Hematopoietic multipotent progenitor cell treated with erythropoietin and hydrocortisone succinate and interleukin-3 and kit ligand, for 15 days (in vitro differentiated cells): Measurements from ENCODE around the gene SLC27A3.
A peak's percentile ranks its signal among the peaks of the same experiment; 100 is the strongest.
"Not testable (repeated sequence)": the region's sequence is repeated elsewhere in the genome, so short reads cannot be mapped to it uniquely, and the experiment has no call there.

Experiments used
- DNase-seq: peaks from one replicate; pipeline ENCODE4 v3.0.0-alpha.2; 2015; ENCODE audit warnings: low spot score

SLC27A3 gene

DNA sequence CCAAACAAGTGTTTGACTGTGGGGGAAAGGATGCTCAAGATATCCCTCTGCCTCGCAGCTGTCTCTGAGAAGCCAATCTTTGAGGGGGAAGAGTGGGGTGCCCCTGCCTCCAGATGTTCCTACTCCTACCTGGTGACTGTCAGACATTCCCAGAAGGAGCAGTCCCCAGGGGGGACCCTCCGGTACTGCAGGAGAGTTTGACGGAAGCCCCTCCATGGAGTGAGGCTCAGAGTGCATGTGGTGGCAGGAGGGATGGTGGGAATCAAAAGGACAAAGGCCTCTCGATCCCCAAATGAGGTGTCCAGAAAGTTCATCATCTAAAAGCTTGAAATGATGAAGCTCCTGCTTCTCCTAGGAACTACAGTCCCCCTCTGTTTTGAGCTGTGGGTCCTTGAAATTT lies 5.3 kb downstream of the SLC27A3 start:
- DNase-seq: no peak

GRCh38 chr1:153782648-153783047 lies 7.4 kb downstream of the SLC27A3 start:
- DNase-seq: not testable (repeated sequence)

- DNase-seq: peak; percentile 92
These were observed 8.3 kb downstream of the SLC27A3 start for GRCh38 chr1:153783233-153784190.

DNA sequence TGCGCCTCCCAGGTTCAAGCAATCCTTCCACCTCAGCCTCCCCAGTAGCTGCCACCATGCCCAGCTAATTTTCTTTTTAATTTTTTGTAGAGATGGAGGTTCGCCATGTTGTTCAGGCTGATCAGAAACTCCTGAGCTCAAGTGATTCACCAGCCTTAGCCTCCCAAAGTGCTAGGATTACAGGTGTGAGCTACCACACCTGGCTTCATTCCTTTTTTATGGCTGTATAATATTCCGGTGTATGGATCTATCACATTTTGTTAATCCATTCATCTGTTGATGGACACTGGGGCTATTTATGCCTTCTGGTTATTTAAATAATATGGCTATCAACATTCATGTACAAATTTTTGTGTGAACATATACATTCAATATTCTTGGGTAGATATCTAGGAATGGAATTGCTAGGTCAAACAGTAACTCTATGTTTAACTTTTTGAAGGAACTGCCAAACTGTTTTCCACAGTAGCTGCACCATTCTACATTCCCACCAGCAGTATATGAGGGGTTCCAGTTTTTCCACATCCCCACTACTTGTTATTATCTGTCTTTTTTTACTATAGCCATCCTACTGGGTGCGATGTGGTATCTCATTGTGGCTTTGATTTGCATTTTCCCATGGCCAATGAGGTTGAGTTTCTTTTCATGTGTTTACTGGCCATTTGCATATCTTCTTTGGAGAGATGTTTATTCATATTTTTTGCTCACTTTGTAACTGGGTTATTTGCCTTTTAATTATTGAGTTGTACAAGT lies 11.0 kb downstream of the SLC27A3 start:
- DNase-seq: no peak

DNA sequence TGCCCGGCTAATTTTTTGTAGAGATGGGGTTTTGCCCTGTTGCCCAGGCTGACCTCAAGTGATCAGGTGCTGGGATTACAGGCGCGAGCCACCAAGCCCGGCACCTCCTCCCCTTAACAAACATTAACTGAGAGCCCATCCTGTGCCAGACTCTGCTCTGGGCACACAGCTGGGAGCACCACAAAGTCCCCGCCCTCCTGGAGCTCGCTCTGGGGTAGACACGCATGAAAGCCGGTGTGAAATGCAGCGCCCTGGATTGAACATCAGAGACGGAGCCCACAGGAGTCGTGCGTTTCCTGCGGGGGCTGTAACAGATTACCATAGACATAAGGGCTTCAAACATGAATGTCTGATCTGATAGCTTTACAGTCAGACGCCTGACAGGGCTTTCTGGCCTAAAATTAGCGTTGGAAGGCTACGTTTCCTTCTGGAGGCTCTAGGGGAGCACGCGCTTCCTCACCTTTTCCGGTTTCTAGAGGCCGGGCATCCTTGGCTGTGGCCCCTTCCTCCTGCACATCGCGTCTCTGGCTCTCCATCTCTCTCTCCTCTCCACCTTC lies 14.3 kb downstream of the SLC27A3 start:
- no peak for DNase-seq

DNA sequence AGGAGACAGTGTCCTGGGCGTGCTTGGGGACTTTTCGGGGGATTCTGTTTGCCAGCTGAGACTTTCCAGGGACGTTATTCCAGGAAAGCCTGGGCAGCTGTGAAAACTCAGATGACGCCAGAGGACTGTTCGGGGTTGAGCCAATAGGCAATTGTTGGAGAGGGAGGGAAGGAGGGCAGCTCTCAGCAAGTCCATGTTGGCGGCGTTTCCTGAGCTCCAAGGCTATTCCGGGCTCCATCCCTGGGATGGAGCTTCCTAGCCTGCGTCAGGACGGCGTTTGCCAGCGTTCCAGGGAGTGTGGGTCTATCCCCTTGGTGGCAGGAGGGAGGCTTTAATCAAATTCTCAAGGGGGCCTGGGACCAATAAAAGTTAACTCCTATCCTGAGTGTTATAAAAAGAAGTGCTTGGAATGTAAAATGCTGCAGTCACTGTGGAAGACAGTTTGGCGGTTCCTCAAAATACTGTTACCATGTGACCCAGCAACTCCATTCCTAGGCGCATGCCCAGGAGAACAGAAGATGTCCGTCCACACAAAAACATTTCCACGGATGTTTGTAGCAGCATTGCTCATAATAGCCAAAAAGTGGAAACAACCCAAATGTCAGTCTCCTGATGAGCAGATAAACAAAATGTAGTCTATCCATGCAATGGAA lies 15.2 kb downstream of the SLC27A3 start:
- no peak for DNase-seq

- DNase-seq: no peak
These were observed 15.9 kb downstream of the SLC27A3 start for GRCh38 chr1:153790966-153791647.

DNA sequence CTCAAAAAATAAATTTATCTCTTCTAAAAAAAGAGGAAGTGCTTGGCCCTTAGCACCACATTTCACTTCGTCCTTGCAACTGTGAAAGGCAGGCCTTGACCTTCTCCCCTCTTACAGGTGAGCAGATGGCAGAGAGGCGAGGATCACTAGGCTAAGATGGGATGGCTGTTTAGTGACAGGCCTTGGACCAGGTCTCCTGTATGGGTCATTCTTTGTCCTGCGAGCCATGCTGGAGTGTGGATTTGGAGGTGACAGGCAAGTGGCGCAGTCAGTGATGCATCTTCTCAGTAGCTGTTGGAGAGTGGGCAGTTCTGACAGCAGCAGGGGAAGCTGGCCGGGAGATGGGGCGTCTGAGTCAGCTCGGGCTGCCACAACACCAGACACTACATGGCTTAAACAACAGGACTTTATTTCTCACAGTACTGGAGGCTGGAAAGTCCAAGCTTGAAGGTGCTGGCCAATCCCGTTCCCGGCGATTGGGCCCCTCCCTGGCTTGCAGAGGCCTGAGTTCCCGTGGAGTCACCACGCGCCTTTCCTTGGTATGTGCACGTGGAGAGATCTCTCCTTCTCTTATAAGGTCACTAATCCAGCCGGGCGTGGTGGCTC lies 16.5 kb downstream of the SLC27A3 start:
- DNase-seq: no peak

- DNase-seq: no peak
These were observed 17.4 kb downstream of the SLC27A3 start for GRCh38 chr1:153792631-153793041.

GRCh38 chr1:153793261-153793972 lies 18.2 kb downstream of the SLC27A3 start:
- DNase-seq: no peak

GRCh38 chr1:153793973-153794615 lies 18.9 kb downstream of the SLC27A3 start:
- DNase-seq: no peak

GRCh38 chr1:153794624-153795329 lies 19.6 kb downstream of the SLC27A3 start:
- DNase-seq: no peak

DNA sequence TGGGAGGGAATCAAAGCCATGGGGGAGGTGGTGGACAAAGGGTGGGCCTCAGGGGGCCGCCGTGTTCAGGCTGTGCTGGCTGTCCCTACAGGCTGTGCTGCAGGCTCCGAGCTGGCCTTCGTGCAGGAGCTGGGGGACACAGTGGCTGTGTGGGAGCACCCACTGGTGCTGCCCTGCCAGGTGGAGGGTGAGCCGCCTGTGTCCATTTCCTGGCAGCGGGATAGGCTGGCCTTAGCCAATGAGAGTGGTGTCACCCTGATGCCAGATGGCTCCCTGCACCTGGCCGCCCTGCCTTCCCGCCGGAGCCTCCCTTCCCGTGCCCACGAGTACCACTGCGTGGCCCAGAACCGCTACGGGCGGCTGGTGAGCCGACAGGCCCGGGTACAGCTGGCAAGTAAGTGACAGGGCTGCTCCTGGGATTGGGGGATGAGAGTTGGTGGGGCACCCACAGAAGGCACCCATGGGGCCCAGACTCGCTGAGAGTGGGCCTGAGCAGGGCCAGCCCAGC lies 20.2 kb downstream of the SLC27A3 start:
- DNase-seq: no peak

GRCh38 chr1:153795934-153796785 lies 21.0 kb downstream of the SLC27A3 start:
- DNase-seq: no peak

DNA sequence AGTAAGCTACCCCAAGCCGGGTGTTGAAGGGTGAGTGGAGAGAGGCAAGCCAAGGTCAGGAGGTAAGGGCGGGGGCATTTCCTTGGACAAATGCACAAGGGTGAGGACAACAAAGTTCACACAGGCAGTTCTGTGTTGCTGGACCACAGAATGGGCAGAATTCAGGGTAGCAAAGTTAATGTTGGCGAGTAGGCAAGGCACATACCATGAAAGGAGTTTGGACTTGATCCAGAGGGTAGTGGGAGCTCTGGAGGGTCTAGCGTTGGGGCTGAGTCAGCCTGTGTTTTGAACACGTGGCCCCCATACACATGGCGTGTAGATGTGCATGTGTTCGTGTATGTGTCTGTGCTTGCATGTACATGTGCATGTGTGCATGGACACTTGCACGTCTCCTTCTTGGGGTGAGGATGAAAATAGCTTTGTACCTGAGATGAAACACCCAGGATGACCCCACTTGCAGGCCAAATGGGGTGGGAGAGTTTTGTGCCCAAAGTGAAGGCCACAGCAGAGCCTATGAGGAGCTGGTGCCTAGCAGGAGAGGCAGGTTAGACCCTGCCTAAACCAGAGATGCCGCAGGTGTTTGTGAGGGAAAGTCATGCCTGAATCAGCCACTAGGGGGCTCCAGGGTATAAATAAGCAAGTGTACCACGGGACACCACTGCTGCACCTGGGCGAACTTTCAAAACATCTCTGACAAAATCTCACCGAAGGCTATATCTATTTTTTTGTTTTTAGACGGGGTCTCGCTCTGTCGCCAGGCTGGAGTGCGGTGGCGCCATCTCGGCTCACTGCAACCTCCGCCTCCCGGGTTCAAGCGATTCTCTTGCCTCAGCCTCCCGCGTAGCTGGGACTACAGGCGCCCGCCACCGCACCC lies 21.8 kb downstream of the SLC27A3 start:
- peak; percentile 84 for DNase-seq

DNA sequence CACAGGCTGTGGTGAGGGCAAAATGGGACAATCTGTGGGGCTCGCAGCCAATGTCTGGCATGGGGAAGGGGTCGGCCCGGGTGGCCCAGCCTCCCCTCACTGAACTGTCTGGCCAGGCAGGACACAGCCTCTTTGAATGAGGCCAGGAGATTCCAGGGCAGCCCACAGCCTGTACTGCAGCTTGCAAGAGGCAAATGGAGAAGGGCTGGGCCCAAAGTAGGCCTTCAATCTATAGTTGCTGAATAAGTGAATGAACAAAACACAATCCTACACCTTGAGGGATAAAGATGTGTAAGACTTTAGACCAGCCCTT lies 23.2 kb downstream of the SLC27A3 start:
- no peak for DNase-seq

- DNase-seq: no peak
These were observed 23.8 kb downstream of the SLC27A3 start for GRCh38 chr1:153799016-153799415.
